Measurements from ENCODE around the gene ZNF280A. TPM values are rescaled to one million over a fixed set of nuclear protein-coding genes. Genes with fewer than 3 reads are reported as not detected.
"Not testable (repeated sequence)": the region's sequence is repeated elsewhere in the genome, so short reads cannot be mapped to it uniquely, and the experiment has no call there.

ZNF280A gene
- total and polyA plus RNA-seq, 2 of the 8 experiments (the other 6 are each of a cell fraction or from before 2014, with no cell fraction given) = 0.09 to 0.61 TPM

GRCh38 chr22:22514431-22514830 is 5.6 kb downstream of the ZNF280A start:
- H2BK15ac ChIP-seq (ENCODE audit: low read length); H3K4ac ChIP-seq (replicated peaks; ENCODE audit: insufficient read length, low read depth, low read length); H2BK12ac ChIP-seq (ENCODE audit: low read depth, low read length); H3K4me1 ChIP-seq (replicated peaks in 1 of 4; ENCODE audit: control insufficient read depth in 3 of 4, insufficient read depth in 4 of 4, low read length in 3 of 4); H2AFZ ChIP-seq (ENCODE audit: low read length); H3K9ac ChIP-seq (replicated peaks in 1 of 4; ENCODE audit: extremely low read depth in 1 of 4, low read depth in 3 of 4, low read length in 3 of 4); H2AK5ac ChIP-seq (ENCODE audit: low read depth, low read length); H3K36me3 ChIP-seq (ENCODE audit: control insufficient read depth in 2 of 4, insufficient read depth in 4 of 4, low read length in 3 of 4); H3K18ac ChIP-seq (ENCODE audit: extremely low read depth, low read length); H2BK120ac ChIP-seq (replicated peaks; ENCODE audit: low read depth, low read length); H2BK20ac ChIP-seq (ENCODE audit: low read length); H3K23me2 ChIP-seq (ENCODE audit: low read depth, low read length); H3K14ac ChIP-seq (ENCODE audit: insufficient read length); H4K20me1 ChIP-seq (replicated peaks in 1 of 2; ENCODE audit: control insufficient read depth in 1 of 2, insufficient read depth in 2 of 2, low read length in 2 of 2); DNase-seq (ENCODE audit: low read depth in 1 of 2, low spot score in 2 of 2); H3K79me2 ChIP-seq (ENCODE audit: control insufficient read depth in 1 of 2, insufficient read depth in 2 of 2, low read length in 2 of 2); H4K91ac ChIP-seq (replicated peaks; ENCODE audit: insufficient read length, low read length); H3K4me2 ChIP-seq (ENCODE audit: insufficient read depth in 1 of 2, low read depth in 2 of 2, low read length in 2 of 2); H4K8ac ChIP-seq (ENCODE audit: extremely low read depth, insufficient read depth, low read length); H4K5ac ChIP-seq (ENCODE audit: insufficient read length, low read depth, low read length); H3K9me3 ChIP-seq (ENCODE audit: insufficient read depth in 2 of 2, low read depth in 1 of 2, low read length in 1 of 2); H3K79me1 ChIP-seq (ENCODE audit: low read depth, low read length); H3K23ac ChIP-seq (ENCODE audit: insufficient read length); H3K56ac ChIP-seq (replicated peaks; ENCODE audit: insufficient read length, low read depth, low read length); POLR2A ChIA-PET (ENCODE audit: partially characterized antibody); H2BK5ac ChIP-seq (ENCODE audit: low read depth, low read length); H3K27ac ChIP-seq (ENCODE audit: low read depth, low read length); FAIRE-seq; H3K4me3 ChIP-seq (ENCODE audit: extremely low read depth in 1 of 4, insufficient read depth in 2 of 4, low read depth in 3 of 4, low read length in 4 of 4): not testable (repeated sequence)
- CTCF ChIA-PET (ENCODE audit: partially characterized antibody) = interaction anchor here (1.2 kb wide), 1 partner anchor 28 kb away, joined by 3 read pairs; no protein-coding TSS in a partner anchor
- WGBS, 2 experiments (ENCODE audit: extremely low coverage in 1 of 2, insufficient coverage in 1 of 2, insufficient read length in 1 of 2, insufficient replicate concordance in 2 of 2, low coverage in 1 of 2, low lambda C conversion rate in 2 of 2, missing lambda C conversion rate in 1 of 2) = 65% methylated on average over 7 of the region's 8 CpGs; no CpG with 5 or more reads in 1 of the 2 experiments
- H3K27me3 ChIP-seq (replicated peaks in 1 of 4; ENCODE audit: control insufficient read depth in 3 of 4, extremely low read depth in 1 of 4, insufficient read depth in 3 of 4, low read length in 3 of 4) = peaks cover 2 to 35% (median 15%) of the 10 kb centered on the region in 4 experiments; a peak in 5 of 7 replicates

Measured in H1 (cell line).